HG03354 (cell line): ENCODE data around the gene PTGES2.

Experiments used
- ATAC-seq: cut with Tn5 transposase; IDR thresholded peaks from one replicate; pipeline ENCODE4 v1.9.1; 2021; ENCODE audit warnings: mild to moderate bottlenecking; ENCODE audit not compliant: unreplicated experiment, poor library complexity, severe bottlenecking

PTGES2 gene

DNA sequence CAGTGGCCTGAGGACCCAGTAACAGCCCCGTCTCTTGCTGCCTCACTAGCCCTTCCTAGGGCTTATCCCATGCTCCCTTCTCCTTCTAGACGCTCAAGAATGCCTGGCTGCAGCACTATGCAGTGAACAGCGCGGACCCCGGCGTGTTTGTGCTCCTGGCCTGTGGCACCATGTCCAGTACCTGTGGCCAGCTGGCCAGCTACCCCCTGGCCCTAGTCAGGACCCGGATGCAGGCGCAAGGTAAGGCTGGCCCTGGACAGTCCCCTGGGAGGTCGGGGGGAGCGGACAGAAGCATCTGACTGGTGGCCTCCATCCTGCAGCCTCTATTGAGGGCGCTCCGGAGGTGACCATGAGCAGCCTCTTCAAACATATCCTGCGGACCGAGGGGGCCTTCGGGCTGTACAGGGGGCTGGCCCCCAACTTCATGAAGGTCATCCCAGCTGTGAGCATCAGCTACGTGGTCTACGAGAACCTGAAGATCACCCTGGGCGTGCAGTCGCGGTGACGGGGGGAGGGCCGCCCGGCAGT, 20.5 kb downstream of the PTGES2 start:
- ATAC-seq = no peak

DNA sequence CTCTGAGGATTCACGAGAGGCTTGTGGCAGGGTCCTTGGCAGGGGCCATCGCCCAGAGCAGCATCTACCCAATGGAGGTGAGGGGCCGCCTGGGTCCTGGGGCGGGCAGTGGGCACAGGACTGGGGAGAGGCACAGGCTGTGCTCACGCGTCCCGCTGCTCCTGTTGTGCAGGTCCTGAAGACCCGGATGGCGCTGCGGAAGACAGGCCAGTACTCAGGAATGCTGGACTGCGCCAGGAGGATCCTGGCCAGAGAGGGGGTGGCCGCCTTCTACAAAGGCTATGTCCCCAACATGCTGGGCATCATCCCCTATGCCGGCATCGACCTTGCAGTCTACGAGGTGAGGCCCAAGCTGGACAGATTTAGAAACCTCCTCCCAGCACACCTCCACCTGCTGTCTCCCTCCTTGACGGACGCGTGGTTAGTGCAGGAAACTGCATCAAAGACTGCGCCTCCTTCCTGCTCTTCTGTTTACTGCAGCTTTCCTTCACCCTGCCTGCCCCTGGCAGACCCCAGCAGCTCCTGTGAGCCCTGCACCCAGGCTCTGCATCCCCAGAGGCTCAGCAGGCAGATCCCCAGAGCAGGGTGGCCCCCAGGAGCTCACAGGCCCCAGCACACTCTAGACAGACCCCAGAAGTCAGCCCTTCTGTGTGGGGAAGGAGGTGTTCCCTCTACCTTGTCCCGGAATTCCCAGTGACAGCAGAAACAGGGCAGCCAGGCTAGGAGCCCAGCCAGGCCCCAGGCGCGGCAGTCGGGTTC, 21.2 kb downstream of the PTGES2 start:
- ATAC-seq = no peak

DNA sequence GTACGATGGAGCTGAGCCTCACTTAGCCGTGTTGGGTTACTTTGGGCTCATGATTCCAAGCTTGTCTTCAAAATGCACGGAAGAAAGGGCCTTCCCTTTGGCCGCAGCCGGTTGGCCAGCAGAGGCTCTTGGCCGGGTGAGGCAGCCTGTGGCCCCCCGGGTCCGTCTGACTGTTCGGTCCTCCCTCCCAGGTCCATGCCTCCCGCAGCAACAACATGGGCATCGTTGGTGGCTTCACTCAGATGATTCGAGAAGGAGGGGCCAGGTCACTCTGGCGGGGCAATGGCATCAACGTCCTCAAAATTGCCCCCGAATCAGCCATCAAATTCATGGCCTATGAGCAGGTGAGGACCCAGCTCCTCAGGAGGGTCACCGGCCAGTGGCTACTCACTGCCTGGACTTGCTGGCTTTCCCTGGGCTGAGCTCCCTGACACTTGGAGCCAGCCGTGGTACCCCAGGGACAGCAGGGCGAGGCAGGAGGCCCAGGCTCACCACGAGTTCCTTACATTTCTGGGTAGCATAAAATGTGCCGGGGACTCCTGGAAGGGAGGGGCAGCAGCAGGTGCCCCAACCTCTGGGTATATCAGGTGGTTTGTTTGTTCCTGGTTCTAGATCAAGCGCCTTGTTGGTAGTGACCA, 21.9 kb downstream of the PTGES2 start:
- no peak for ATAC-seq

DNA sequence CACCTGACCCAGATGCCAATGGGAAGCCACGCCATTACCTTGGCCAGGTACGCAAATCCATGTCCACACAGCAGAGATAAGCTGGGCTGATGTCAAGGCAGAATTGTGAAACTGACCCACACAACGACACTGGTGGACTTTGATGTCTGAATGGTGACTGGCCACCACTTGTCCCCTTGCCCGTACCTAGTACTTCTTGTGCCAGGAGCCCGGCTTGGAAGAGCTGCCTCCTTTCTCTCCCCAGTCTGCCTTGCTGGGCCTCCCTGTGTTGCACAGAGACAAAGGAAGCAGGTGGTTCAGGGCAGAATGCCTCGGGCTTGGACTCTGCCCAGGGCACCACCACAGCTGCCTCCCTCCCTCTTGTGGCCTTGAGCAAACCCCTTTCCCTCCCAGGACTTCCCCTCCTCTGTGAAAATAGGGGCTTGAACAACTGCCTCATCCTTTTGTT, 23.3 kb downstream of the PTGES2 start:
- ATAC-seq = no peak

DNA sequence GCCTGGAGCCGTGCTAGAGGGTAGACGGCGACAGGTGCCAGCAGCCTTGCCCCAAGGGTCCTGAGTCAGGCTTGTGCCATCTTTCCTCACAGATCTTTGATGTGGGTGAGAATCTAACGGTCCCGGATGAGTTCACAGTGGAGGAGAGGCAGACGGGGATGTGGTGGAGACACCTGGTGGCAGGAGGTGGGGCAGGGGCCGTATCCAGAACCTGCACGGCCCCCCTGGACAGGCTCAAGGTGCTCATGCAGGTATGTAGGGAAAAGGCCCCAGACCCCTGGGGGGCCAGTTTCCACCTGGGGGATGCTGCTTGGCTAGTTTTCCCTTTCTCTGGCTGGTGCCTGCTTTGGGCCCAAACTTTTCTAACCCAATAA, 24.0 kb downstream of the PTGES2 start:
- ATAC-seq = no peak

DNA sequence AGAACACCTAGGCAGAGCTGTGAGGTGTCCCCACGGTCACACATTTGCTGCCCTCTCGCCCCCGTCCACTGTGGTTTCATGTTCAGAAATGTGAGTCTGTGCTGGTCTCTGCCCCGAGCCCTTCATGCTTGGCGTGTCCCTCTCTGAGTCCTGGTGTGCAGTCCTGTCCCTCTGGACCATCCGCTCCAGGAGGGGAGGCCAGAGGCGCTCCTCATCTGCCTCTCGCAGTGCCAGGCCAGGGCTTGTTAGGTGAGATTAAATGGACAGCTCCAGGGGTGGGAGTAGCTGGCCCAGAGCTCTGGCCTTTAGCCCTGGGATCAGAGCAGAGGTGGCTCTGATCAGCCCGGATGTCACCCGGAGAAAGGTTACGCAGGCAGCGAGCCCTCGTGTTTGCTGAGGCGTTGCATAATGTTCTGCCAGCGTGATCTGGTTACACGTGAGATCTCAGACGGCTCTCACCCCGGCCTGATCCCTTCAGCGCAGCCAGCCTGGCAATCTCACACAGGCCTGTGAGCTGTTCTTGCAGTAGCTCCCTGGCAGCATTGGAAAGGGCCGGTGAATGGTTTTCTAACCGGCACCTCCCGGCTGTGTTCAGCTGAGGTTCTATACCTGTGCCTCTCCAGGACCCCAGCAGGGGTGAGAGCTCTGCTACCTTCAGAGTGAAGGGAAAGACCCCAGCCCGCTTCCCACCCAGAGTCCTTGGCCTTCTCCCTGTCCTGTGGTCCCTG, 24.5 kb downstream of the PTGES2 start:
- ATAC-seq = no peak

DNA sequence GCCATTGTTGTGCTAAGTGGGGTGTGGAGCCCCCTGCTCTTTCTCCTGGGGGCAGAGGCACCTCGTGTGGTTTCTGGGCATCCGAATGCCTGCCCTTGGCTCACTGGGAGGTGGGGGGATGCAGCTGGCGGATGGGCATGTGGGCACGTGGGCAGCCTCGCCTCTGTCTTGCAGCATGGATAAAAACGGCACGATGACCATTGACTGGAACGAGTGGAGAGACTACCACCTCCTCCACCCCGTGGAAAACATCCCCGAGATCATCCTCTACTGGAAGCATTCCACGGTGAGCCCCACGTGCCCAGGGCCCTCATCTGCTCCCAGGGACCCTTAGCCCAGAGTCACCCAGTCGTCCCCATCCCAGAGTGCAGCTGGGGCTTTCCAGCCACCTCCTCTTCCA, 25.3 kb downstream of the PTGES2 start:
- ATAC-seq = no peak

DNA sequence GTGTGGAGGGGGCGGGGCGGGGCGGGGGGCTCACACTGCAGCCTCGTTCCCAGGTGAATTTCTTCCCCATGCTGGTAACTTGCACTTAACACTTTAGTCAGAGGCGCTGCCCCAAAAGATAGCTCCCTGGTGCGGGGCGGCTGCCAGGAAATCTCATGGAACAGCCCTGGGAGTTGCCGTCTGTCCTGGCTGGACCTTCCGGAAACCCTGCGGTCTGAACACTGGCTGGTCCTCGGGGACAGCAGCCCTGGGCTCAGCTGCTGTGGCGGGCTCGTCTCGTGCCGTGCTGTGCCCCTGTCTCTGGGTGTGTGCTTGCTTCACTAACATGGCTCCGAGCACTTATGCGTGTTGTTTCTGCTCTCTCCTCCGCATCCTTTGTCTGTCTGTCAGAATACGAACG, 25.8 kb downstream of the PTGES2 start:
- ATAC-seq = no peak

DNA sequence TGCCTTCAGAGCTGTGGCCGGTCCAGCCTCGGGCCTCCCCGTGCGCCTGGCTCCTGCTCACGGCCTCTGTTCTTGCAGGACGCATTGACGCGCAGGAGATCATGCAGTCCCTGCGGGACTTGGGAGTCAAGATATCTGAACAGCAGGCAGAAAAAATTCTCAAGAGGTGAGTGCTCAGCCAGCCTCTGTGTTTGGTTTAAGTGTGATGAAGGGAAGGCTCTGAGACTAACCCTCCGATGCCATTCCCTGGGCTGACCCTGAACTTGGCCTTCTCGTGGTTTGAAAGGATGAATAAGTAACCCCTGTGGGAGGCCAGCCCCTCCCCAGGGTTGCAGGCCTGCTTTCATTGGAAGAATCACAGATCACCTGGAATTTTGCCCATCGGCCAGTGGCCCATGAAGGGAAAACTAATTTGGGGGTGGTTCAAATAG, 26.3 kb downstream of the PTGES2 start:
- ATAC-seq = no peak

DNA sequence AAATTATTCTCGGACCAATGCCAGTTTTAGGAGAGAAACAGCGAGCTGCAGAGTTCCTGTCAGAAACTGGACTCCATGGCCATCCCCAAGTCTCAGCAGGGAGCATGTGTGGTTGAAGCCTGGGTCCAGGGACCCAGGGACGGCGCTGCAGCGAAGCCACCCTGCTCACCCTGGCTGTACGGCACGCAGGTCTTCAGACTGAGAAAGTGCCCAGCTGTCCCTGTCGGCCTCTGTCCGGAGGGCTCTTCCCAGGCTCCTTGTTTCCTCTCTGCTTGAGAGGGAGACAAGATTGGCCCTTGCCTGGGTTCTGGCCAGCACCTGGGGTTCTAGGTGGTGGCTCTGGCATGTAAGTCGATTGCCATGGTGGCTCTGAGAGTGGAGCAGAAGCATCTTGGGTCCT, 26.9 kb downstream of the PTGES2 start:
- no peak for ATAC-seq

DNA sequence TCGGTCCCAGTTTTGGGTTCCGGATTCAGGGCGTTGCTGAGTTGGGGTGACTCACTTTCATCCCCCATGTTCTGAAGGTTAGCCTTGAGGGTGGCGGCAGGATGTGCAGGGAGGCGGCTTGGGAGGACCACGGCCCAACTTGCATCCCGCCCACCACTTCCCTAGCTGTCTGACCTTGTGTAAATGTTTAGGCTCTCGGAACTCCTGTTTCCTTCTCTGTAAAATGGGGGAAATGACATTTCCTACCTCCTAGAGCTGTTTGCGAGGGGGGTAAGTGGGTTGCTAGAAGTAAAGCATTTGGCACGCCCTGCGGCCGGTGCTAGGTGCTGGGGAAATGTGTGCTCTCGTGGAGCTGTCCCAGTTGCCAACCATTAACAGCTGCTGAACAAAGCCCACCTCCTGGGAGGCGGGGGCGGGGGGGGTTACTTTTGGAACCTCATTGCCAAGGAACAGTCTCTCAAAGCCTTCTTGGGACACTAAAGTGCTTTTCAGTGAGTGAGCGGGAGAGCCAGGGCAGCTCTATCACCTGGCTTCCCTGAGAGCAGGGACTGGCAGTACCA, 27.5 kb downstream of the PTGES2 start:
- no peak for ATAC-seq

DNA sequence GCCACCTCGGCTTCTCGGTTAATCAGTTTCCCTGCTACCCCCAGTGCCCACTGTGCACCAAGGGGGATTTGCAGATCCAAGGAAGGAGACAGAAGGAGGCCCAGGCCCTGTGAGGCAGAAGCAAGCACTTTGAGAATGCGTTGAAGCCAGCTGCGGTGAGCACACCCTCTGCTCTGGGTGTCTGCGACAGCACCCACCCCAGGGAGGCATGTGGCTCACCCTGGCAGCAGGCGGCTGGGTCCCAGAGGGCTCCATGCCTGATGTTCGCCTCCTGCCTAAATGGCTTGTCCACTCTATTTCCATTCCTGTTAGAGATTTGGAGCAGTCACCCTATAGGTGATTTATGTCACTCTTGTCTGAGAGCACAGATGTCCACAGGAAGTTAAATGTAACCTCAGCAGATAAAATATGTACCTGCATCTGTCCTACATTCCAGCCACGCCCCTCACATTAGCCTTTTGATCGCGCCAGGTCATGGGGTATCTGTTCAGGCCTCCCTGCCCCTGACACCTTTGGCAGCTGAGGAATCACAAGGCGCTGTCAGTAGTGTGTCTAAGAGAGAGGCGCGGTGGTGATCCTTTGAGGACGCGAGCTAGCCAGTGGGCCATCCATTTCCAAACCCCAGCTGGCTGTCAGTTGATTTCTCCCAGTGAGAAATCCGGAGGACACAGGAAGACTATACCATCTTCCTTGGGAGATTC, 28.1 kb downstream of the PTGES2 start:
- ATAC-seq = no peak

DNA sequence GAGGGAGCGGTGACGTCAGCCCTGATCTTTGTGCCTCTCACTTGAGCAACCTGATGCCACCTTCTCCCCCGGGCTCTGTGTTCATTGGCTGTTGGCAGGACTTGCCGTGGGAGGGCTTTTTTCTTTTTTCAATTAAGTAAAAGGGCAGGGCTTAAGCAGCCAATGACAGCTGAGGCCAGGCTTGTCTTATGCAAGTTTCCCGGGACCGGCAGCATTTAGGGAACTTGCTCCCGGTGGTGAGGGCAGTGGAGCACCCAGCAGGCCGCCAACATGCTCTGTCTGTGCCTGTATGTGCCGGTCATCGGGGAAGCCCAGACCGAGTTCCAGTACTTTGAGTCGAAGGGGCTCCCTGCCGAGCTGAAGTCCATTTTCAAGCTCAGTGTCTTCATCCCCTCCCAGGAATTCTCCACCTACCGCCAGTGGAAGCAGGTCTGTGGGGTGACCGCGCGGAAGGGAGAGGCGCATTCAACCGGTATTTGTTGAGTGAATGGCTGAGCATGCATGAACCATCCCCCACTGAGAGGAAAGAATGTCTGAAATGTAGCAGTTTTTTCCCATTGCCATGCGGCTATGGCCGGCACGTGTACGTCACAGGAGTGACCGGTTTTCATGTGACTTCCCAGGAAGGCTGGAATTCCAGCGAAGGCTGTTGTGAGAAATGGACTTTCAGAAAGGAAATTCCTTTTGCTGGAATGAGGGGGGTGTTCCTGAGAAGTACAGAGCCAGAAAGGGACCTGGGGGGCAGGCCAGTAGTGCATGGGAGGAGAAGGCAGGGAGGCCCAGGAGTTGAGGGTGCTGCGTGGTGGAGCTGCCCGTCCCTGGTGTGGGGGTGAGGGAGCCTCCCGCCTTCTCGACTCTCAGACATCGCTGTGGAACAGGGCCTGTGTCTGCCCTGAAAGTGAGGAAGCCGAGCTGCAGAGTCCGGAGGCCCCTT, 29.0 kb downstream of the PTGES2 start:
- no peak for ATAC-seq

DNA sequence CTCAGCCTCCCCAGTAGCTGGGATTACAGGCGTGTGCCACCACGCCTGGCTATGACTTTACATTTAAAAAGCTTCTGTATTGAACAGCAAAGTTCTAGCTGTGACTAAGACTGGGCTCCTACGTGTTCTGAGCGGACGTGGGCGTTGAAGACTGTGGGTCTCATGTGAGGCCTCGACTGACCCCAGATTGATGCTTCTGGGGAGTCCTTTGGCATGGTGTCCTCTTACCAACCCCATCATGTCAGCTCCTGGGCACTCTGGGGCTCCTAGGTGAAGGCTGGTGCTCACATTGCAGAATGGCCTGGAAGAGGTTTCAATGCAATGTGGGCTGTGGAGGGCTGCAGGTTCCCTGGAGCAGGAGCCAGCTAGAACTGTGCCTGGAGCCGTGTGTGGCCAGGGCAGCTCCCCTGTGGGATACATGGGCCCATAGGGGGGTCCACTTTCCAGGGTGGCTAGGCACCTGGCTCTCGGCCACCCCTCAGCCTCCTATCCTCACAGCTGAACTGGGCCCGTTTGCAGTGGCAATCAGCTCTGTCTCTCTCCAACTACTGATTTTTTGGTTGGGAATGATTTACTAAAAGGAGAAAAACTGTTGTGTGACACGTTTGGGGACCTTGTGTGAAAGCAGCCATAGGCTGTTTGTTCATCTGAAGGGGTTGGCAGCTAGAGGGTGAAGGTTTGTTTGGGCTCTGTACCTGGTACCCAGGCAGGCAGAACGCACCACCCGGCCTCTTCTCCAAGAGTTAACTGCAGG, 29.8 kb downstream of the PTGES2 start:
- ATAC-seq = no peak

DNA sequence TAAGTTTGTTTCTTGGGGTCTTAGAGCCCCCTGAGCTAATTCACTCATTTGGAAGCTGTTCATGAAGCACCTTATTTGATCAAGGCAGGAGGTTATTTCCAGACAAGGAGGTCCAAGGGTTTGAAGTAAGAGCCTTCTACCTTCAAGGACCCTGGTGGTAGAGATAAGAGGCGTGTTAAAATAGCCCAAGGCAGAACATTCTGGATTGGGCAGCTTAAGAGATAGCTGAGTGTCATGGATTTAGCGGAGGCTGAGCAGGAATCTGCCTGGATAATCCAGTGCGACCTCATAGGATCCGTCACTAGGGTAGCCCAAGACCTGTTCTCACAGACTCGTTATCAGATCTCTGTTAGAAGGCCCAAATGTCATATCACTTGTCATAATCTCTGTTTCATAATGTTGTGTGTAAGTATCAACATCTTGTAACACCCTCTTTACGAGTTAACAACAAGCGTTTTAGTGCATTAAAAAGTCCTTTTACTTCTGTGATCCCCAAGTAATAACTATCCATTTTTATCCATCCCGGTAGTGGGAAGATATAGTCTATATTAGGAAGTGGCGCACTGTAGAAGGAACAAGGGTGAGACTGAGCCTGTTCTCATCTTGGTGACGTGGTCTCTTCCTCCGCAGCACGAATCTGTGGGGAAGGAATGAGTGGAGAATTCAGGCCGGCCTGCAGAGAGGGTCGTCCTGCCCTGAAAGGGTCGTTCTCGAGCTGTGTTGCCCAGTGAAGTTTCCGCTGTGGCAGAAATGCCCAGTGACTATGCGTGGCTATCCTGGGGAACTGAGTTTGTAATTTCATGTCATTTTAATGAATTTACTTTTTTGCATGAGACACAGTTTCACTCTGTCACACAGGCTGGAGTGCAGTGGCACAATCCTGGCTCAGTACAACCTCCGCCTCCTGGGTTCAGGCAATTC, 30.7 kb downstream of the PTGES2 start:
- ATAC-seq = no peak

DNA sequence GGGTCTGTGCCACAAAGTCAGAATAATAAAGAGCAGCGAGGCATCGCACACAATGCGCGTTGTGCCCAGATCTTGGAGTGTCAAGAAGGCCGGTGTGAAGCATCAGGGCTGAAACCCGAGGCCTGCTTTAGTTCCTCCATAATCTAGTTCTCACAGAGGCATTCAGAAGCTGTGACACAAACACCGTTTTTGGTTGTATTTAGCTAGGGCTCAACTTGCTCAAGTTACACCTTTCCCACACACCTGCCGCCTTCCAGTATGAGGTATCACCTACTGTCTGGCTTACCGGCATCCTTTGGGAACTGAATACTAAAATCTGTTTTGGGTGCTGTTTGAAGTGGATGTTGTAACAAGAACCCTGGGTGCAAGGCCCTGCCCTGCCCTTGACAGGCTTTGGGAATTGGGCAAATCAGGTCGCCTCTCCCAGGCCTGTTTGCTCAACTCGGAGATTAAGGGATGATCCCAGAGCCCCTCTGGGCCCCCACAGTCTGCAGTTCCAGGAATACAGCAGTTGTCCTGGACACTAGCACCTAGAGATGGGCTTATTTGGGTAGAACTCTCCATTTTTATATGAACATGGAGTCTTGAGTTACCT, 32.5 kb downstream of the PTGES2 start:
- ATAC-seq = no peak
